ENCODE results near the gene KLHDC10. TPM values are rescaled to one million over a fixed set of nuclear protein-coding genes. Genes with fewer than 3 reads are reported as not detected.

Gene KLHDC10
- total and polyA plus RNA-seq, 2 donors (not counting 1 experiment from before 2014, with no cell fraction given): 28.5 to 29.1 TPM

DNA sequence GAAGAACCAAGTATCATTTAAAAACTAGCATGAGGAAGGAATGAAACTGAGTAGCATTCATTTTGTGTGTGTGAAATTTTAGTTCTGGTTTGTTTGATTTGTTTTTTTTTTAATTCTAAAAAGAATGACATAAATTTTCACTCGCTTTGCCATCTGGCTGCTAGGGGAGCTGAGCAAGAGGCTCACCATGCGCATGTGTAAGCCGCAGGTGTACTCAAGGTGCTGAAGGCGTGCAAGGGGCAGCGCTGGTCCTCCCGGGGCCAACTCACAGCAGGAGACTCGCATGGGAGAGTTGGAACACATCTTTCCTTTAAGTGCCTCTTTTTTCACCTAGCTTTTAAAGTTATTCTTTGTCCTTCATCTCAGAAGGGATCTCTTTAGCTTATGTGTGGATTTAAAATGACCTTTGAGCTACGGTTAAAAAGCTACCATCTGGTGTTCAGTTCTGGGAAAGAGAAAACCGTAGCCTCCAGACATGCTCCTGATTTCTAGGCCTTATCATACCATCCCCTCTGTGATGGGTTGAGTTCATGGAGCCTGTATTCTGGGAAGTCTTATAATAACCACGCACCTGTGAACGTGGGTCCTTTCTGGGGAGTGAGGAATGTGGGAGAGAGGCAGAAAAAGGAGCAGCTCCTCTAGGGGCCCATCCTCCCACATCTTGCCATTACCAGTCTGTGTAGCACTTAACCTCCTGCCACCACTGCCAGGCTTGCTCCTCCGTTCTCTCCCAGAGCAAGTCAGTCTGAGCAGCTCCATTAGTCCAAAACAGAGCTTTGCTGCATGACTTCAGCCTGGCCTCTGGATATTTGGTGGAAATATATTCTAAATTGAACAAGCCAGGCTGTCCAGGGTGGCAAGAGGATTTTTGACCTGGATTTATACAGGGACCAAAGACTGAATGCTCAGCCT is 61.9 kb downstream of the KLHDC10 start:
- H3K36me3 ChIP-seq (ENCODE audit: control insufficient read depth, insufficient read depth, low read length): peaks cover 4% of the 10 kb centered on the region

DNA sequence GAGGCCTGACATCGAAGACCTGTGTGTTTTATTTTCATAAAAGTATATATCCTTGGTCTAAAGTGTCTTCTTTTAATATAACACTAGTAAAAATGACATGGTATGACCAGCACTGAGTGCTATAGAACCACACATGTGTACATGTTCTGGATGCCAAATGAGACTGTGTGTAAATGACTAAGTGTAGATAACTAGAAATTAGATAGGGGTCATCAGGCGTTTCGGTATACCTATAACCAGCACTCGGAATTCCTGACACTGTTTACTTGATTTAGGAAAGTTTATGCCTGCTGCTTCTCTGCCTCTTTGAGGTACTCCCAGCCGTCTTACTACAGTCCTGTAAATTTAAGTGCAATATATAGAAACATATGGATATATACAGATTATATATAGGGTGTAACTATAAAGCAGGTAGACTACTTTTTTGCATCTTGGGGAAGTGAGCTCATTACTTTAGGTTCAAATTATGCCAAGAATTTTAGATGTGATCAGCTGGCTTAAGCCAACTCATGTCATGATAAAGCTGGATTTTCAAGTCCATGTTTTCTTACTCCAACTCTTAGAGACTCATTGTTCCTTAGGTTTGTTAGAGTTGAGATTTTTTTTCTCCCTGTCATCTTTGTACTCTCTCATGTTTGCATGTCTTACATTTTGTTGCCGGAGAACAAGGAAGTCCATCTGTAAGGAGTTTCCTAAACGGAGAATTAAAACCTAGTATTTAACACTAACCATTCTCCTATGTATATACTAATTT is 62.9 kb downstream of the KLHDC10 start:
- H3K27ac ChIP-seq (ENCODE audit: insufficient read depth, low read length): no peak overlapping the region
- no peak overlapping the region for H3K4me3 ChIP-seq (replicated peaks in 1 of 4; ENCODE audit: control extremely low read depth in 1 of 4, insufficient read depth in 1 of 4, low read depth in 3 of 4, low read length in 4 of 4)
- peak in 1 of 2 donors; percentile 36 for DNase-seq (ENCODE audit: low read depth in 2 of 2)
- H2AFZ ChIP-seq (ENCODE audit: low read length): no peak overlapping the region
- no peak overlapping the region for H3K9ac ChIP-seq (ENCODE audit: insufficient read depth, low read length)
- no peaks in the 10 kb centered on the region for H3K79me2 ChIP-seq (ENCODE audit: control insufficient read depth, insufficient read depth, low read length)
- TF ChIP-seq, protein P1, sequence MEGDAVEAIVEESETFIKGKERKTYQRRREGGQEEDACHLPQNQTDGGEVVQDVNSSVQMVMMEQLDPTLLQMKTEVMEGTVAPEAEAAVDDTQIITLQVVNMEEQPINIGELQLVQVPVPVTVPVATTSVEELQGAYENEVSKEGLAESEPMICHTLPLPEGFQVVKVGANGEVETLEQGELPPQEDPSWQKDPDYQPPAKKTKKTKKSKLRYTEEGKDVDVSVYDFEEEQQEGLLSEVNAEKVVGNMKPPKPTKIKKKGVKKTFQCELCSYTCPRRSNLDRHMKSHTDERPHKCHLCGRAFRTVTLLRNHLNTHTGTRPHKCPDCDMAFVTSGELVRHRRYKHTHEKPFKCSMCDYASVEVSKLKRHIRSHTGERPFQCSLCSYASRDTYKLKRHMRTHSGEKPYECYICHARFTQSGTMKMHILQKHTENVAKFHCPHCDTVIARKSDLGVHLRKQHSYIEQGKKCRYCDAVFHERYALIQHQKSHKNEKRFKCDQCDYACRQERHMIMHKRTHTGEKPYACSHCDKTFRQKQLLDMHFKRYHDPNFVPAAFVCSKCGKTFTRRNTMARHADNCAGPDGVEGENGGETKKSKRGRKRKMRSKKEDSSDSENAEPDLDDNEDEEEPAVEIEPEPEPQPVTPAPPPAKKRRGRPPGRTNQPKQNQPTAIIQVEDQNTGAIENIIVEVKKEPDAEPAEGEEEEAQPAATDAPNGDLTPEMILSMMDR (conservative IDR thresholded peaks at IDR 0.05 in 1 of 2, IDR thresholded peaks at IDR 0.05 in 1 of 2; ENCODE audit: low read depth in 1 of 2, low read length in 2 of 2): no peak
- no peak for TF ChIP-seq EZH2 (IDR thresholded peaks at IDR 0.05; ENCODE audit: low read length, missing control alignments)
- H3K27me3 ChIP-seq (ENCODE audit: control insufficient read depth, insufficient read depth, low read length): no peaks in the 10 kb centered on the region
- H3K36me3 ChIP-seq (ENCODE audit: control insufficient read depth, insufficient read depth, low read length): peaks cover 4% of the 10 kb centered on the region
- no peaks in the 10 kb centered on the region for H4K20me1 ChIP-seq (ENCODE audit: control insufficient read depth, extremely low read depth, insufficient read depth, low read length)
- no peaks in the 10 kb centered on the region for H3K9me3 ChIP-seq (ENCODE audit: control insufficient read depth, insufficient read depth, low read depth, low read length)
- no peaks in the 10 kb centered on the region for H3K4me1 ChIP-seq (ENCODE audit: control insufficient read depth, extremely low read depth, insufficient read depth, low read length)
- no peak overlapping the region for H3K4me2 ChIP-seq (ENCODE audit: extremely low read depth, insufficient read depth, low read length)

More for the DNA sequence above, 61.9 kb downstream of the KLHDC10 start:
- Histone ChIP-seq H3K9me3 (ENCODE audit: control insufficient read depth, insufficient read depth, low read depth, low read length) (no peaks in the 10 kb centered on the region), H3K4me3 (replicated peaks in 1 of 4; ENCODE audit: control extremely low read depth in 1 of 4, insufficient read depth in 1 of 4, low read depth in 3 of 4, low read length in 4 of 4) (no peak overlapping the region), H3K4me1 (ENCODE audit: control insufficient read depth, extremely low read depth, insufficient read depth, low read length) (no peaks in the 10 kb centered on the region), H2AFZ (ENCODE audit: low read length) (no peak overlapping the region), H3K4me2 (ENCODE audit: extremely low read depth, insufficient read depth, low read length) (no peak overlapping the region), H3K9ac (ENCODE audit: insufficient read depth, low read length) (no peak overlapping the region), H3K79me2 (ENCODE audit: control insufficient read depth, insufficient read depth, low read length) (no peaks in the 10 kb centered on the region), H4K20me1 (ENCODE audit: control insufficient read depth, extremely low read depth, insufficient read depth, low read length) (no peaks in the 10 kb centered on the region), H3K27ac (ENCODE audit: insufficient read depth, low read length) (no peak overlapping the region), H3K27me3 (ENCODE audit: control insufficient read depth, insufficient read depth, low read length) (no peaks in the 10 kb centered on the region)
- DNase-seq (ENCODE audit: low read depth in 2 of 2): no peak
- TF ChIP-seq EZH2 (IDR thresholded peaks at IDR 0.05; ENCODE audit: low read length, missing control alignments): no peak
- TF ChIP-seq, protein P1 (conservative IDR thresholded peaks at IDR 0.05 in 1 of 2, IDR thresholded peaks at IDR 0.05 in 1 of 2; ENCODE audit: low read depth in 1 of 2, low read length in 2 of 2): no peak

DNA sequence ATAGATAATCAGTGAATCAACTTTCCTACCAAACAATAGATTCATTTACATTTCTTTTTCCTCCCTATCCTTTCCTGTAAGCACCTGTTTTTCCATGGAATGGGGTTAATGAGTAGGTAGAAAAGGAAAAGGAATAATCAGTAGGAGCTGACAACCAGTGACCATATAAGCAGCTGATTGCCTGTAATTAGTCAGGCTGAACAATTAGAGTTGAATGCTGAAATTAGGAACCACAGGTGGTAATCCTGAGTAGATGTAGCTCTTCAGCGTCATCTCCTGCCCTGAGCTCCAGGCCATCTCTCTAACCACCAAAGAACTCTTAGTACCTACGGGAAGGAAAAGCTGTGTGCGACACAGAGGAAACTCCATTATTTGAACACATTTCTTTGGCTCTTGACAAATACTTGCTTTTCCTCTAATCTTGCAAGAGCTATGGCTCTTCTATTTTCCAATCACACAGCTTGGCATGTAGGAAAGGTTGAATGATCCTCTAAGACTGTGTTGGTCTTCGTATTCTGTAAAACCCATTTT is 63.8 kb downstream of the KLHDC10 start:
- no peak overlapping the region for H3K9ac ChIP-seq (ENCODE audit: insufficient read depth, low read length)
- no peak overlapping the region for H3K4me3 ChIP-seq (replicated peaks in 1 of 4; ENCODE audit: control extremely low read depth in 1 of 4, insufficient read depth in 1 of 4, low read depth in 3 of 4, low read length in 4 of 4)
- TF ChIP-seq EZH2 (IDR thresholded peaks at IDR 0.05; ENCODE audit: low read length, missing control alignments): no peak
- TF ChIP-seq, protein P1 (conservative IDR thresholded peaks at IDR 0.05 in 1 of 2, IDR thresholded peaks at IDR 0.05 in 1 of 2; ENCODE audit: low read depth in 1 of 2, low read length in 2 of 2): no peak
- H3K27me3 ChIP-seq (ENCODE audit: control insufficient read depth, insufficient read depth, low read length): no peaks in the 10 kb centered on the region
- no peaks in the 10 kb centered on the region for H3K9me3 ChIP-seq (ENCODE audit: control insufficient read depth, insufficient read depth, low read depth, low read length)
- peaks cover 3% of the 10 kb centered on the region for H3K36me3 ChIP-seq (ENCODE audit: control insufficient read depth, insufficient read depth, low read length)
- H2AFZ ChIP-seq (ENCODE audit: low read length): no peak overlapping the region
- H3K4me2 ChIP-seq (ENCODE audit: extremely low read depth, insufficient read depth, low read length): no peak overlapping the region
- no peak overlapping the region for H3K27ac ChIP-seq (ENCODE audit: insufficient read depth, low read length)
- H4K20me1 ChIP-seq (ENCODE audit: control insufficient read depth, extremely low read depth, insufficient read depth, low read length): no peaks in the 10 kb centered on the region
- no peaks in the 10 kb centered on the region for H3K79me2 ChIP-seq (ENCODE audit: control insufficient read depth, insufficient read depth, low read length)
- no peak for DNase-seq (ENCODE audit: low read depth in 2 of 2)
- no peaks in the 10 kb centered on the region for H3K4me1 ChIP-seq (ENCODE audit: control insufficient read depth, extremely low read depth, insufficient read depth, low read length)
